ENCODE measurements around the gene SEL1L2.
A peak's percentile ranks its signal among the peaks of the same experiment; 100 is the strongest.
"Not testable (repeated sequence)": the region's sequence is repeated elsewhere in the genome, so short reads cannot be mapped to it uniquely, and the experiment has no call there.

SEL1L2 gene, protein sequence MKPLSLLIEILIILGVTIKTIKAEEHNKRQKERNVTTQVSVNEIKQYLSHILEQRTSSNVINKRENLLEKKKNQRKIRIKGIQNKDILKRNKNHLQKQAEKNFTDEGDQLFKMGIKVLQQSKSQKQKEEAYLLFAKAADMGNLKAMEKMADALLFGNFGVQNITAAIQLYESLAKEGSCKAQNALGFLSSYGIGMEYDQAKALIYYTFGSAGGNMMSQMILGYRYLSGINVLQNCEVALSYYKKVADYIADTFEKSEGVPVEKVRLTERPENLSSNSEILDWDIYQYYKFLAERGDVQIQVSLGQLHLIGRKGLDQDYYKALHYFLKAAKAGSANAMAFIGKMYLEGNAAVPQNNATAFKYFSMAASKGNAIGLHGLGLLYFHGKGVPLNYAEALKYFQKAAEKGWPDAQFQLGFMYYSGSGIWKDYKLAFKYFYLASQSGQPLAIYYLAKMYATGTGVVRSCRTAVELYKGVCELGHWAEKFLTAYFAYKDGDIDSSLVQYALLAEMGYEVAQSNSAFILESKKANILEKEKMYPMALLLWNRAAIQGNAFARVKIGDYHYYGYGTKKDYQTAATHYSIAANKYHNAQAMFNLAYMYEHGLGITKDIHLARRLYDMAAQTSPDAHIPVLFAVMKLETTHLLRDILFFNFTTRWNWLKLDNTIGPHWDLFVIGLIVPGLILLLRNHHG

DNA sequence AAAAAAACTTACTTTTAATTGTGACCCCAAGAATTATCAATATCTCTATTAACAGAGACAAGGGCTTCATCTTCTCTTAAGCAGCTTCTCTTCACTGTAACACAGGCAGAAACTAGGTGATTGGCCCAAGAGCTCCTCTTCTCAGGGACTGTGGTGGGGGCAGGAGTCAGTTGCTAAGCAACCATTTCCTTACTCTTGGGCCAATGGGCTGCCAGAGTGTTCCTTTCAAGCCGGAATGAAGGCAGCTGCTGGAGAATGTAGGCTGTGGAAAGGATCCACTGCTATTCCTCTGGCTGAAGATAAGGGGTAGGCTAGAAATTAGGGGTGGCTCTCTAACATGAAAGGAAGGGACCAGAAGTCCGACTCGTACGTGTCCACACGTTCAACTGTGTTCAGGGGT lies at the start of gene SEL1L2:
TSS of gene SEL1L2 (minus strand) at position 150 of the 400 bp plus-strand sequence. CDS start at position 70, 80 bp downstream.
- DNase-seq, result no peak

DNA sequence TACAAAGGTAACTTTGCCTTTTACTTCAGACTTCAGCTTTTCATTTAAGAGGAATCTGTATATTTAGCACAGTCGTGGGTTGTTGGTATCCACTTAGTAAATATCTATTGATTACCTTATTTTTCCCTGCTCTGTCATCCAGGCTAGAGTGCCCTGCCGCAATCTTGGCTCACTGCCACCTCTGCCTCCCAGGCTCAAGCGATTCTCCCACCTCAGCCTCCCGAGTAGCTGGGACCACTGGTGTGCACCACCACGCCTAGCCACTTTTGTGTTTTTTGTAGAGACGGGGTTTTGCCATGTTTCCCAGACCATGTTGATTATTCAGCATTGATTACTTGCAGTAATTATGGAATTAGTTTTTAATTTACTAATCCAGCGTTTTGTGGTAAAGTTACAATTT lies 46.2 kb upstream of the SEL1L2 start:
- no peak for DNase-seq

DNA sequence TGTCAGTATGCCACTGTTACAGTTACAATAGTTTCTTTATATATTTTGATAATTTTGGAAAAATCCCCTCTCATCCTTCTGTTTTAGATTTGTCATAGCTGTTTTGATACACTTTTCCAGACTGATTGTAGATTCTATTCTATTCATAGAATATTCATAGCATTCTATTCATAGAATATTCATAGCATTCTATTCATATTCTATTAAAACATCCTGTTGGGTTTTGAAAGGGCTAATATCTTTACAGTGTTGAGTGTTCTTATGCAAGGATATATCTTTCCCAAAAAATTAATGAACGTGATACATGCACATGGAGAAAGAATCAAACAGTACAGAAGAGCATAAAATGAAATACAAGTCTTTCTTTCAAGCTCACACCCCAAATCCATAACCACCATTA lies 42.9 kb upstream of the SEL1L2 start:
- no peak for DNase-seq

DNA sequence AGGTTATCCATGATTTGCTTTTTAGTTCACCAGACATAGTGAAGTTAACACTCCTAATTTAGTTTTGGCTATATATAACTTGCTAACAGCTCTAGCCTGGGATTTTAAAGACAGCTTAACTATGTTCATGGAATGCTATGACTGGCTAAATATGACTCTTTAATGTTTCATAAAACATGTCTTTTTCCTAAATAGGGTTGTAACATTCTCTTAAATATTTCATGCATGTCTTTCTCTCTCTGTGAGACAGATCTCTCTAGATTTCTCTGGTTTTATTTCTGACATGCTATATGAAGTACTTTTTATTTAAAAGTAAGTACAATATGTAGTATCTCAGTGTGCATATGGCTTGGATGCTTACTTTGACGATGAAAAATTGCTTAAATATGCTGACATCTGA lies 40.6 kb upstream of the SEL1L2 start:
- no peak for DNase-seq

DNA sequence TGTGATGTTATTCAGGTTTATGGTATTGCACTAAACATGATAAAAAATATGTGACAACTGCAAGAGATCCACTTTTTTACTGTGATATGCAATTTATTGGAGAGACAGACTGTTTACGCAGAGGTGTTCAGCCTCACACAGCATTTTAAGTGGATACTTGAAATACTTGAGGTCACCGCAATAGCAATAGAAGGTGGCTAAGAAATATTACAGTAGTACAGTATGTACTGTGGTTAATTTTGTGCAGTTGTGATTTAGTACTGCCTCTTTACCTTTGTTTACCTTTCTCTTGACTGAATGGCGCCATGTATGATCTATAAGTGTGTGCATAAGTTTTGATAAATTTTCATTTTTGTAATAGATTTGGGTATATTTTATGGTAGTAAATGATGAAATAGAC lies 22.3 kb upstream of the SEL1L2 start:
- no peak for DNase-seq

DNA sequence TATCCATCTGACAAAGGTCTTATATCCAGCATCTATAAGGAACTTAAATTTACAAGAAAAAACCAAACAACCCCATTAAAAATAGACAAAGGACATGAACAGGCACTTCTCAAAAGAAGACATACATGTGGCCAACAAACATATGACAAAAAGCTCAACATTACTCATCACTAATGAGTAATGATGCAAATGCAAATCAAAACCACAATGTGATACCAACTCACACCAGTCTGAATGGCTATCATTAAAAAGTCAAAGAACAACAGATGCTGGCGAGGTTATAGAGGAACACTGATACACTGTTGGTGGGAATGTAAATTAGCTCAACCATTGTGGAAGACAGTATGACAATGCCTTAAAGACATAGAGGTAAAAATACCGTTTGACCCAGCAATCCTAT lies 18.8 kb upstream of the SEL1L2 start:
- DNase-seq, result no peak

DNA sequence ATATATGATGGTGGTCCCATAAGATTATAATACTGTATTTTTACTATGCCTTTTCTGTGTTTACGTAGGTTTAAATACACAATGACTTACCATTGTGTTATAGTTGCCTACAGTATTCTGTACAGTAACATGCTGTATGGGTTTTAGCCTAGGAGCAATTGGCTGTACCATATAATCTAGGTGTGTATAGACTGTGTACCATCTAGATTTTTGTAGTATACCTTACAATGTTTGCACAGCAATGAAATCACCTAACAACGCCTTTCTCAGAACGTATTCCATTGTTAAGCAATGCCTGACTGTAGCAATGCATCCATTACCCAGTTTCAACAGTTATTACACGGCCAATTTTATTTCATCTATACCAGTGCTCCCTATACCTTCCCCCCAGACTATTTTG lies 15.6 kb upstream of the SEL1L2 start:
- DNase-seq, result no peak

DNA sequence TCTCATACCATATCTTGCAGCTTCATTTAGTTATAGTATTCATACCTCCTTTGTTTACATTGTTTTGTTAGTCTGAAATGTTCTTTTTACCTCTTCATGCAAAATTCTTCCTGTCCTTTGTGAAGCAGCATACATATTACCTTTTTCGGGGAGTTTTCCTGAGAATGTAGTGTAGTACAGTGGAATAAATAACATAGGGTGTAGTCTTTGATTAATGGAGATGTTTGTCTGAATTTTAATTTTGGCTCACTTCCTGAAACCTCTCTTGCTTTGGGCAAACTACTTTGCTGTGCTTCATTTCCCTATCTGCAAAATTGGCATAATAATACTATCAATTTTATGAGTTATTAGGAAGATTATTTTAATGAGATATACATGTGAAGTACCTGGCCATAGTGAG lies 10.5 kb upstream of the SEL1L2 start:
- DNase-seq, result no peak

DNA sequence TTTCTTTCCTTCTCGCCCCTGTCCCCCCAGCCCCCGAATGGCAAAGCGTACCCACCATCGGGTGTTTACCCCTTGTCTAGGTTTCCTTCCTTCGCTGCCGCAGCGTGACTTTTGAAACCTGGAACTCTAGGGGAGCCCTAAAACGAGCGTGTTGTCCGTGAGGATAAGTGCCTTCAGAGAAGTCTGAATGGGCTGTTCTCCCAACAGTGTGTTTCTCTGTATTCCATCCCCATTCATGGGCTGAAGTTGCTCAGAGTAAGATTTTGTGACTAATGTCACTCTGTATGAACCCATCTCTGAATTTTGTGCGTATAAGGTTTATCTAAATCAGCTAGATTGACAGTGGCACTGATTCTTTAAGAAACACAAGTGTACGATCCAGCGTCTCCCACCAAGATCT lies 5.9 kb upstream of the SEL1L2 start:
- peak; percentile 24 for DNase-seq

DNA sequence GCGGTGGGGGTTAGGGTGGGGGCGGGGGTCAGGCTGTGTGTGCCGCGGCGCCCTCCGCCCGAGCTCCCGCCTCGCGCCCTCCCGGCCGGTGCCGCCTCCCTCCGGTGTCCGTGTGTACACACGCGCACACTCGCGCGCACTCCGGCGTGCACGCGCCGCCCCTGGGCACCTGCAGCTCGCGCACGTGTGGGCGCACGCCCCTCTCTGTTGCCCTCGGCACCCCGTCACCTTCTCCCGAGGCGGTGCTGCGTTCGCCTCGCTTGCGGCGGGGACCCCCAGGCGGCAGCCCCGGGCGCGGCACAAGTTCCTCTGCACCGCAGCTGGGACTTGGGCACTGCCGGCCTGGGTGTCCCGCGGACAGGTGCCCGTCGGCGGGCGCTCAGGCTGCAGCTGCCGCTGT lies 5.4 kb upstream of the SEL1L2 start:
- peak; percentile 47 for DNase-seq

DNA sequence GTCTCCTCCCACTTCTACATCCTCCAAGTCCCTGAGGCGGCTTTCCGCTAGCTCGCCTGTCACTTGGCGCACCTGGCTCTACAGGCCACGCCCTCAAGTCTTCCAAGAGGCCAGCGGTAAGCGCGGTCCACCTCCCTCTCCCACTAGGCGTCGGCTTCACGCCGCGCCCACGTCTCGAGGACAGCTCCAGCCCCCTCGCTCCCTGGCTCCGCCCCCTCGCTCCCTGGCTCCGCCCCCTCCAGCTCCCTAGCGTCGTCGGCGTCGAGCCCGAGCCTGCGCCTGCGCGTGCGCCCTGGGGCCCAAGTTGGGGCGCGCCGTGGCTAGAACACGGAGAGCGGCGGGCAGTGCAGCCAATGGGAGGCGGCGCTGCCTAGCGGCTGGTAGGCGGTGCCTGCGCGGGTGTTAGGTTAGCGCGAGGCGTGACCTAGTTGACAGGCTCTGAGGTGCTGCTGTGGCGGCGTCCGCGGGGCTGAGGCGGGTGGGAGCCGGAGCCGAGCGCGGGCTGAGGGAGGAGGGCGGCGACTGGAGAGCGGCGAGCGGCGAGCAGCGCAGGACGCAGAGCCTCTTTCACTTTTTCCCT lies 4.8 kb upstream of the SEL1L2 start, which contains the start of gene MACROD2:
TSS of gene MACROD2 (plus strand) at position 431 of the 580 bp plus-strand sequence.
- DNase-seq, result peak; percentile 96

DNA sequence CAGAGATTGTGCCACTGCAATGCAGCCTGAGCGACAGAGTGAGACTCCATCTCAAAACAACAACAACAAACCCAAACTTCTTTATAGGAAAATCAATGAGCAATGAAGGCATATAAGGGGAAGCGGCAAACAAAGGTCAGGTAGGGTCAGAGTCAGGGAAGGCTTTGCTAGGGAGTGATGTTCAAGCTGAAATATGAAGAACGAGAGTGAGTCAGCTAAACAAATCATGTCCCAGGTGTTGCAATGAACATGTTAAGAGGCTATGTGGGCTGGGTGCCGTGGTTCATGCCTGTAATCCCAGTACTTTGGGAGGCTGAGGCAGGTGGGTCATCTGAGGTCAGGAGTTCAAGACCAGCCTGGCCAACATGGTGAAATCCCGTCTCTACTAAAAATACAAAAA lies 1.5 kb upstream of the SEL1L2 start:
- DNase-seq, result not testable (repeated sequence)

DNA sequence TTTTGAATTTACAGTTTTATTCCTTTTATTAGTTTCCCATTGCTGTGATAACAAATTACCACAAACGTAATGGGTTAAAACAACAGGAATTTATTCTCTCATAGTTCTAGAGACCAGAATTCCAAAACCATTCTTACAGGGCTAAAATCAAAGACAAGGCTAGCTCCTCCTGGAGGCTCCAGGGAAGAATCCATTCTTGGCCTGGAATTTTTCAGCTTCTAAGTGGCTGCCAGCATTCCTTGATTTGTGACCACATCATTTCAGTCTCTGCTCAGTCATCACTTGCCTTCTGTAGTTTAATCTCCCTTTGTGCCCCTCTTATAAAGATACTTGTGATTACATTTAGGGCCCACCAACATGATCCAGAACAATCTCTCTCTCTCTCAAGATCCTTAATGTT lies 897 bp upstream of the SEL1L2 start:
- no peak for DNase-seq

DNA sequence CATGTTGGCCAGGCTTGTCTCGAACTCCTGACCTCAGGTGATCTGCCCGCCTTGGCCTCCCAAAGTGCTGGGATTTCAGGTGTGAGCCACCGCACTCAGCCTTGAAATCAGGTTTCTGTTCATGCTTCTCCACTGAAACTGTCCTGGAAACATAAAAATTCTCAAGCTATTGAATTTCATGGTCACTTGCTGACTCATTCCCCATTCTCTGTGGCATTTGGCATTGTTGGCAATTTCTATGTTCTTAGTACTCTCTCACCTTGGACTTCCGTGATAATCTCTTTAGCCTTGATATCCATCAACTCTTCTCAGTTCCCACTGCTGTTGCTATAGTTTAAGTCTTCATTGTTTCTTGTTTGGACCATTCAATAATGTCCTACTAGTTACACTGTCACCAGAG lies 6.2 kb downstream of the SEL1L2 start:
- no peak for DNase-seq

DNA sequence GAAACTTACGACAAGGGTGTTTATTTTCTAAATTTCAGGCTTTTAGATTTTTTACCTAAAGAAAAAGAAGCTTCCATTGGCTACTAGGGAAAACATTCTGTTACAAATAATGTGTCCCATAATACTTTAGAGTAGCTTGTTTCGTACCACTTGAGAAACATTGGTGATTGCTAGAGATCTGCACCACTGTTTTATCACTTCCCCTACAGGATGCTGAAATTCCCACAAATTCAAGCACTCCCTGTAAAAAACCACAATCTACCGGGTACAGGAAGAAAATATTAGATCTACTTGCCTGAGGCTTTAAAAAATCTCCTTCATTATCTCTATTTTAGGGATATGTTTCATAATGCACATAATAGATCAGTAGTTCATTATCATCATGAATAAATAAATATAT lies 29.9 kb downstream of the SEL1L2 start:
- DNase-seq, result no peak

DNA sequence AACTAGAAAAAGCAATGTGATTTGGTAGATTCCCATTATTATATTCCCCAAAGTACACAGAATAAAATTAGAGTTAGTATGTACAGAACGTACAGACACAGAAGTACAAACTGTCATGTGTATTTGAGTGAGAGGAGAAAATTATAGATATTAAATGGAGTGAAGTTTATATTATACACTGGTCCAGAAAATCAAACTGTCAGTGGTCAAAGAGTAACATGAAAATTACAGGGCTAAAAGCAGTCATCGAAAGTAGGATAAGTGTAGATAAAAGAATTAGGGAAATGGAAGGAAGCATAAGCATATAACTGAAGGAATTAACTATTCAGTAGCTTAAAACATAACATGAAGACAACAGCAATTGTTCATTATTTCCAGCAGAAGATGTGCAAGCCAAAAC lies 30.3 kb downstream of the SEL1L2 start:
- DNase-seq, result no peak

DNA sequence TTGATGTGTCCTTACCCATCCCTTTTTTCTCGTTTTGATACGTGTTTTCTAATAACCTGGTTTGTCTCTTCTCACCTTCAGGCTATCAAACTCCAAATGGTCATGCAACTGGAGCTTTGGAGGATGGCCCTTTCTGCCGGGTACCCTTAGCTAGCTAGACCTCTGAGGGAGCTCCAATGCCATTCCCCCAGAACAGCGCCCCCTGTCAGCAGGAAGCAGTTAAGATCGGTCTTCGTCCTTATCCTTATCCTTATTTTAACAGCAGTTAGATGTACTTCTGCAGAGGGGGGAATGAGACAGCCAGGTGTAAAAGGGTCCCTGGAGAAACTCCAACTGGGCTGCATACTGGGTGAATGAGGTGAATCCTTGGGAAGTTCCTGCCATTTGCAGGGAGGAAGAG lies 37.2 kb downstream of the SEL1L2 start:
- DNase-seq, result no peak

DNA sequence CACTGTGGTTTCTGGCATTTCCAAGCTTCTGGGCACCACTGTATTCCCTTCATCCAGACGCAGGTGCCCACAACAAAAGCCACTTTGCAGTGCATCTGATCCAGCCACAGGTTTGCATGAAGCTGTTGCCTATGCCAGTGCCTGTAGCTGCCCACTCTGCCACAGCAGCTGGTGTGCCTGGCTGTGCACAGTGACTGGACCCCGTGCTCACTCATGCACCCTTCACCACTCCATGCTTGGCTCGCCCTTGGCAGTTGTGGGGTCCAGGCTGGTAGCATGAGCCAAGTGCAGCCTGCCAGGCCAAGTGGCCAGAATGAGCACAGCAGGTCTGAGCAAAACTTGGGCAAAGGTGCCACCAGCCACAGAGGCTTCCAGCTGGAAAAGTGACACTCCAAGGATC lies 42.7 kb downstream of the SEL1L2 start:
- no peak for DNase-seq

DNA sequence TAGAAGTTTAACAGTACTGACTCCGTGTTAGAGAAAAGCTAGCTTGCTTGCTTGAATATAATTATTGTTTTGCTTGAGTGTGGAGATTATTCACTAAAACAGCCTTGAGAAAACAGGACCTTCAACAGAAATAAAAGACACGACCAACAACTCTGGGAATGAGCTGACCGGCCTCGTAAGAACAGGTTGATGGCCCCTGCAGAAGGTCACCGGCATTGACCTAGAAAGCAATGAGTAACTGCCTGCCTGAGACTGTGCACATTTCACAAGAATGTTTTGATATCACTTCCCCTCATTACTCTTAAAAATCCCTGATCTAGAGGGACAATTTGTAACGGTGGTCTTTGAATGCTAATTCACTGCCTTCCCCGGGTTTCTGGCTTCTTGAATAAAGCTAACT lies 49.4 kb downstream of the SEL1L2 start:
- no peak for DNase-seq

DNA sequence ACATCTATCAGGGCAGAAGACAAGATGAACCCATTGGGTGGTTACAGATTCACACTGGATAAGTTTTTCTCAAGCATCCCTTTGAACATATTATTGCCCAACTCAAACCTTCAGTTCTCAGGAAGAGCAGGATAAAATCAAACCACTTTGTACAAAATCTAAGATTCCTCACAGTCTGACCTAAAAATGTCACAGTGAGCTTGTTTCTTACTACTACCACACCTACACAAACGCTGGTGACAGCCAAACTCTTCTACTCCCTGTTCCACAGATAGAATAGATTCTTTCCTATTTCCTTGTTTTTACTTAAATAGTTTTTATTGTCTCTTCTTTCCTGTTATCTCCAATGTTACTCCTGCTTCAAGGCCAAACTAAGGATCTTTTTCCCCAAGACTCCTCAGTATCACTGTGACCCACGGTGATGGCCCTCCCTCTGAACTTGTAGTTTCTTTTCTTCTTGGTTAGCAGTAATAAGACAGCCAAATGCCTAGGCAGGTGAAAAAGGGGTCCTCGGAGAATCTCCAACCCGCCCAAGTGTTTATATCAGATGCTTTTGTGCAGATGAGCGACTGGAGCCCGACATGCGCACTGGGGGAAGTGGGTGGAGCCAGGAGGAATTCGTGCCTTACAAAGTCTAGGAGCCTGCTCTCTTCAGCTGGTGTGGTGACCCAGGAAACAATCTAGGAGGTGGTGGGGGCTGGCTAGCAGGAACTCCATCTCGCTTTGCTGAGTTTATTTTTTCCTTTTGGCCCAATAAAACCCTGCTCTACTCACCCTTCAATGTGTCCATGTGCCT lies 53.4 kb downstream of the SEL1L2 start:
- no peak for DNase-seq

DNA sequence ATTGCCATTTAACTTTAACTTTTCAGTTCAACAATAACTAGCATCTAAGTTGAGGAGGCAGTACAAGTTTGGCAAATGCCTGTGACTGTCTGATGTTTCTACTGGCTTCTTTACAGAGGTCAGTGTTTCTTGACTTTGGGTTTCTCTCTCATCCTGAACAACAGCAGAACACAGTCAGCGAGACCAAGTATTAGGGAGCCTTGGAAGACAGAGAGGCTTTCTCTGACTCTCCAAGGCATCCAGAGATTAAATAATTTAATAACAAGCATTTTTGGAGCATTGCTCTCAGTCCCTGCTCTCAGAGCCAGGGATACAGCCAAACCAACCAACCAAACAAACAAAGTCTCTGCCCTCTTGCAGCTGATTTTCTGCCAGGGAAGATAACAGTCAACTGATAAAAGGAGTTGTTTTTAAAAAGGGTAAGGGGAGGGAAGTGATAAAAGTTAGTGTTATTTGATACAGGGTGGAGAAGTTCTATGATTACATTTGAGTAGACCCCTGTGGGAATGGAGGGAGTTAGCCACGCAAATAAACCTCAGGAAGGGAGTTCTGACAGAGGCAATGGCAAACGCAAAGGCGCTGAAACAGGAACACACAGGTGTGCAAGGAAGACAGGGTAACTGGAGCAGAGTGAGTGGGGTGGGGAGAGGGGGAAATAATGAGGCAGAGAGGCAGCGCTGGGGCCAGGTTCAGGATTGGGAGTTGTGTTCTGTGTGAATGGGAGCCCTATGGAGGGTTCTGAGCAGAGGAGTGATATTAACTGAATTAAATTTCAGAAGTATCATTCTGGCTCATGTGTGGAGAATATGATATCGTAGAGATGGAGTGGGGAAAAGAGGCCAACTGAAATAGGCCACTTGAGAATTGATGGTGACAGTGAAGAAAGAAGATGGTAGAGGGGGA lies 55.2 kb downstream of the SEL1L2 start:
- no peak for DNase-seq

DNA sequence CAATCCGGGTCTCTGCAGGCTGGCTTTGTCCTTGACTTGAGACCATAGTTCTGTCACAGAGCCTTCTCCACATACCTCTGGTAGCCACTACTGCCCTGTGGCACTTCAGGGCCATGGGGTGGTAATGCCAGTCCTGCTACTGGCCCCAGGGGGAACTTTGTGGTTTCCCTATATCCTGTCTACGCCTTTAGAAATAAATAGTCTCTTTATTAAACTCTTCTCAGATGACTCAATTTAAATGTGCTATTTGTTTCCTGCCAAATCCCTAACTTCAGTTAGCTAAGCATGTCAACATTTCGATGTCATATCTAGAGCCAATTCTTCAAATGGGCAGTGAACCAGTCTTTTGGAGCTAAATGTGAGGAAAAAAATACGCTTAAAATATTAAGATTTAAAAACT lies 60.1 kb downstream of the SEL1L2 start:
- no peak for DNase-seq

All from NCI-H748 treated with DMSO at 0.1 percent for 48 hours (cell line).